GM21360 (cell line): ENCODE data around the gene RRP8.

Experiments used
- ATAC-seq: cut with Tn5 transposase; IDR thresholded peaks from one replicate; pipeline ENCODE4 v1.9.1; 2021; ENCODE audit warnings: mild to moderate bottlenecking, moderate library complexity; ENCODE audit not compliant: unreplicated experiment

Gene RRP8

GRCh38 chr11:6548641-6549040 lies 54.8 kb downstream of the RRP8 start:
- ATAC-seq: no peak

- no peak for ATAC-seq
These were observed 55.3 kb downstream of the RRP8 start for GRCh38 chr11:6548121-6548520.

- no peak for ATAC-seq
These were observed 56.2 kb downstream of the RRP8 start for GRCh38 chr11:6547177-6547576.

- ATAC-seq: no peak
These were observed 56.7 kb downstream of the RRP8 start for GRCh38 chr11:6546735-6547134.

- ATAC-seq: no peak
These were observed 57.4 kb downstream of the RRP8 start for GRCh38 chr11:6545917-6546605.
